ENCODE results near the gene CCDC69.
"Not testable (repeated sequence)": the region's sequence is repeated elsewhere in the genome, so short reads cannot be mapped to it uniquely, and the experiment has no call there.

The CCDC69 gene

DNA sequence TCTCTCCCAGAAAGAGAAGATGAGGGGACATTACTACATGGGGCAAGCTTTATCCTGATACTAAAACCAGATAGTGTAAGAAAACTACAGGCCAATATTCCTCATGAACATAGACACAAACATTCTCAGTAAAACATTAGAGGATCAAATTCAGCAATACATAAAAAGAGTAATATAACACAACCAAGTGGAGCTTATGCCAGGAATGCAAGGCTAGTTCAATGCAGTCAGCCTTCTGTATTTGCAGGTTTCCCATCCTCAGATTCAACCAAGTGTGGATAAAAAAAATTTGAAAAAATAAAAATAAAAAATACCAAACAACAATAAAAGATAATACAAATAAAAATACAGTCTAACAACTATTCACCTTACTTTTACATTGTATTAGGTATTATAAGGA is 31.3 kb downstream of the CCDC69 start:
- DNase-seq (ENCODE audit: low read depth) = no peak

DNA sequence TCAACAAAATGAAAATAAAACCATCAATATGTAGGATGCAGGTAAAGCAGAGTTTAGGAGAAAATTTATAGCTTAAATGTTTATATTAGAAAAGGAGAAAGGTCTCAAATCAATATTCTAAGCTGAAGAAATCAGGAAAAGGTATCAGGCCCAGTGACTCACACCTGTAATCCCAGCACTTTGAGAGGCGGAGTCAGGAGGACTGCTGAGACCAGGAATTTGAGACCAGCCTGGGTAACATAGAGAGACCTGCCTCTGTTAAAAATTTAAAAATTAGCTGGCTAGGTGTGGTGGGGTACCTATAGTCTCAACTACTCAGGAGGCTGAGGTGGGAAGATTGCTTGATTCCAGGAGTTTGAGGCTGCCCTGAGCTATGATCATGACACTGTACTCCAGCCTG is 32.2 kb downstream of the CCDC69 start:
- DNase-seq (ENCODE audit: low read depth) = no peak

GRCh38 chr5:151189151-151189550 is 34.7 kb downstream of the CCDC69 start:
- no peak for DNase-seq (ENCODE audit: low read depth)

GRCh38 chr5:151186538-151186937 is 37.4 kb downstream of the CCDC69 start:
- no peak for DNase-seq (ENCODE audit: low read depth)

DNA sequence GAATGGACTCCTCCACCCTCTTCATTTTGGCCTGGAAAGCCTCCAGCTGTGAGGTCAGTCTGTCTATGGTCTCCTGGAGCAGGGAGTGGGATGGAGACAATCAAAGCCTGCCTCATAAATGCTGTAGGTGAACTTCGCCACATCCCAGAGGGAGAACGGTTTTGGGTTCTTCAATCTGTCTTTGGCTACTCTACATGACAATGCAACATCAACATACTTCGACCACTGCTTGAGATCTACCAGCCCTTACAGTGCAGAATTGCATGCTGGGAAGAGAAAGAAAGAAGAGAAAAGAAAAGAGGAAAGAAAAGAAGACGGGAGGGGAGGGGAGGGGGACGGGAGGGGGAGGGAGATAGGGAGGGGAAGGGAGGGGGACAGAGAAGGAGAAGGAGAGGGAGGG is 37.8 kb downstream of the CCDC69 start:
- no peak for DNase-seq (ENCODE audit: low read depth)

- DNase-seq (ENCODE audit: low read depth) = no peak
Measured at GRCh38 chr5:151184316-151185042, 39.4 kb downstream of the CCDC69 start.

- peak; percentile 52 for DNase-seq (ENCODE audit: low read depth)
Measured at GRCh38 chr5:151183456-151184245, 40.2 kb downstream of the CCDC69 start.

DNA sequence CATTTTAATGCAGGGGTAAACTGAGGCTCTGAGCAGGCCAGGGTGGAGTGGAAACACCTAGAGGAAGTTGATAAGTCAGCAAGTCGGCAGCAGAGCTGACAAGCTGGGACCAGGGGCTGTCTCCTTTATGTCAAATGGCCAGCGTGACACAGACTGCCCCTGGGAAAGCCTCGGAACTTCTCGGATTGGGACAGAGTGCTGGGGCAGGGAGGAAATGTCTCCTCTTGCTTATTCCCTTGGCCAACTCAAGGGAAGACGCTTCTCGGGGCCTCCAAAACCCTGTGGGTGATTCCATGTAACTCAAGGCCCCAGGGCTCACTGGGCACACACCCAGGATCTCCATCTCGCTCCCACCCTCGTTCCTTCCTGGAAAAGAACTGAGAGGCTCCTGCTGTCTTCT is 40.9 kb downstream of the CCDC69 start:
- DNase-seq (ENCODE audit: low read depth) = no peak

DNA sequence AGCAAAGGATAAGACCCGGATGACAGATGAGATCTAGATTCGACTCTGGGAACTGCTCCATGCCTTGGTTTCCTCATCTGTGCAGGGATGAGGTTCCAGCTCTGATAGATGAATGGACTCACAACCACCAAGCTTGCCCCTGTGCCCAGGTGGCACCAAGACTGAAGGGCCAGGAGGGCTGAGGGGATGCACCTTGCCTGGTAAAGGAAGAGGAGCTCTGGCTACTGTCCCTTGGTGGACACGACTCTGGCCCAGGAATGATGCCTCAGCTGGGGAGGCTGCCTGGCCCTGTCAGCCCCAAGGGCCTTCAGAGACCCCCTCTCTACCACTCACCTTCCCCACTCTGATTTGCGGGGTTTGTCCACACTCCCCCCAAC is 41.4 kb downstream of the CCDC69 start:
- DNase-seq (ENCODE audit: low read depth) = no peak

DNA sequence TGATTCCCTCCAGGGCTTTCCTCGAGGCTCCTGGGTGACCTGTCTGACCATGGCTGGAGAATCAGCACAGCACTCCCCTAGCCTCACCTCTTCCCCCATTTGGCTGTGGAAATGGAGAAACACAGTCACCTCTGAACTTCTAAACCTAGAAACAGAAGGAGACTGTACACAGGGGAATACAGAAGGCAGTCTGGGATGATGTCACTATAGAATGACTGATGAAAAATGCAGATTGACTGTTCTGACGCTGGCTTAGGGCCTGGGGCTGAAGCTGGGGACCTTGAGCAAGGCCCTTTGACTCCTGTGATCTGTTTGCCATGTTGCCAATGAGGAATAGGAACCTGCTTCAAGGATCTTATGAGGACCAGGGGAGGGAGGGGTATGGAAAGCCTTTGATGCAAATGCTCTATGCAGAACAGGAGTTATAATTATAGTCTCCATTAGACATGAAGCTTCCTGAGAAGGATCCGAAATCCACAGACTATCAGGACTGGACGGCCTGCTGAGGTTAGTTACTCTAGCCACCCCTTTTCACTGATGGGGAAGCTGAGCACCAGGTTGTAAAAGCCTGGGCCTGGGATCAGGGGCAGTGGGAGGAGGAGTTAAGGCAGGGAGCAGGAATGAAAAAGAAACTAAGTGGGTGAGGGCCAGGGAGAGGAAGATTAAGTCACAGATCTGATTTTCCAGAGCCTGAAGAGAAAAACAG is 41.9 kb downstream of the CCDC69 start:
- peak; percentile 21 for DNase-seq (ENCODE audit: low read depth)

GRCh38 chr5:151180291-151180690 is 43.6 kb downstream of the CCDC69 start:
- no peak for DNase-seq (ENCODE audit: low read depth)

GRCh38 chr5:151179489-151179840 is 44.4 kb downstream of the CCDC69 start:
- no peak for DNase-seq (ENCODE audit: low read depth)

GRCh38 chr5:151178777-151179488 is 45.0 kb downstream of the CCDC69 start:
- DNase-seq (ENCODE audit: low read depth) = no peak

GRCh38 chr5:151178372-151178771 is 45.5 kb downstream of the CCDC69 start:
- DNase-seq (ENCODE audit: low read depth) = no peak

GRCh38 chr5:151176268-151176667 is 47.6 kb downstream of the CCDC69 start:
- DNase-seq (ENCODE audit: low read depth) = not testable (repeated sequence)

GRCh38 chr5:151174612-151175101 is 49.2 kb downstream of the CCDC69 start:
- no peak for DNase-seq (ENCODE audit: low read depth)

GRCh38 chr5:151173711-151174611 is 49.9 kb downstream of the CCDC69 start:
- no peak for DNase-seq (ENCODE audit: low read depth)

DNA sequence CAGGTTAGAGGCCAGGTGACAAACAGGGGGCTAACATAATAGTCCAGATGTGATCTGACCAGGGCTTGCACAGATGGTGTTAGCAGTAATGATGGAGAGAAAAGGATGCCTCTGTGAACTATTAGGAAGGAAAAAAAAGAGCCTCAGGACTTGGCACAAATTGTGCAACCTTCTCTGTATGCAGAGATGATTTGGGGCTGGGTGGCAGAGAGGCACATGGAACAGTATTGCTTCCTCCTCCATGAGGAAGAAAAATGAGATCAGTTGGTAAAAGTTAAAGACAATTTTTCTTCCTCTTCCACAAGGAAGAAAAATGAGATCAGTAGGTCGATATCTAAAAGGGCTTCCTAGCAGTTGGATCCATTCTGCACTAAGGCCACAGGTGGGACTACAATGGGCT is 52.4 kb downstream of the CCDC69 start:
- no peak for DNase-seq (ENCODE audit: low read depth)

- no peak for DNase-seq (ENCODE audit: low read depth)
Measured at GRCh38 chr5:151168602-151169344, 55.1 kb downstream of the CCDC69 start.

GRCh38 chr5:151167022-151167421 is 56.9 kb downstream of the CCDC69 start:
- DNase-seq (ENCODE audit: low read depth) = no peak
